WTC11 (cell line): Measurements from ENCODE around the gene TRMT44. TPM values are rescaled to one million over a fixed set of nuclear protein-coding genes. Genes with fewer than 3 reads are reported as not detected.

Experiments used
- ATAC-seq: fragments of 200-7000 bp; cut with Tn5 transposase; 2 replicates; pipeline ENCODE4 v1.10.0; 2021; ENCODE audit warnings: mild to moderate bottlenecking, moderate library complexity
- CTCF ChIA-PET: fragments of 300-600 bp; sonication (Branson Sonifier 250); formaldehyde crosslinking; loops from one replicate; lab custom pipeline; 2021; ENCODE audit warnings: antibody characterized with exemption; lab: Charles Lee
- POLR2A ChIA-PET: fragments of 350-600 bp; sonication (Branson Sonifier 250); formaldehyde crosslinking; loops from one replicate; lab custom pipeline; 2021; ENCODE audit warnings: antibody characterized with exemption; lab: Charles Lee
- DNase-seq: peaks from one replicate; pipeline ENCODE4 v3.0.0; 2021; ENCODE audit warnings: low spot score
- H3K27ac Mint-ChIP-seq: 2 replicates; pipeline ENCODE4 v1.8.0; 2021; ENCODE audit warnings: mixed read lengths
- H3K27me3 Mint-ChIP-seq: 2 replicates; pipeline ENCODE4 v1.8.0; 2021; ENCODE audit warnings: low read depth, mild to moderate bottlenecking, moderate library complexity, mixed read lengths
- H3K36me3 Mint-ChIP-seq: 2 replicates; pipeline ENCODE4 v1.8.0; 2021; ENCODE audit warnings: mixed read lengths
- H3K4me1 Mint-ChIP-seq: 2 replicates; pipeline ENCODE4 v1.8.0; 2022; ENCODE audit warnings: mixed read lengths
- H3K4me3 Mint-ChIP-seq: 2 replicates; pipeline ENCODE4 v1.8.0; 2021; ENCODE audit warnings: mild to moderate bottlenecking, moderate library complexity, mixed read lengths
- H3K9me3 Mint-ChIP-seq: 2 replicates; pipeline ENCODE4 v1.8.0; 2021; ENCODE audit warnings: mixed read lengths
- CBFB ChIP-seq: sonication (generic); formaldehyde crosslinking; IDR thresholded peaks from 2 replicates; pipeline ENCODE4 v1.8.1; 2022; ENCODE audit warnings: mild to moderate bottlenecking, low read depth, missing genetic modification reagents
- CREB1 ChIP-seq: sonication (generic); formaldehyde crosslinking; IDR thresholded peaks from 2 replicates; pipeline ENCODE4 v1.8.0; 2023; ENCODE audit warnings: mild to moderate bottlenecking, missing genetic modification reagents
- ESRRA ChIP-seq: sonication (generic); formaldehyde crosslinking; IDR thresholded peaks from 2 replicates; pipeline ENCODE4 v1.8.1; 2022; ENCODE audit warnings: mild to moderate bottlenecking, missing genetic modification reagents, borderline replicate concordance
- GTF2I ChIP-seq: fragments of 250-450 bp; sonication (Bioruptor Pico); conservative IDR thresholded peaks from 2 replicates; pipeline ENCODE4 v1.4.0; 2021; ENCODE audit warnings: mild to moderate bottlenecking
- KAT7 ChIP-seq: sonication (generic); formaldehyde crosslinking; IDR thresholded peaks from 2 replicates; pipeline ENCODE4 v1.8.1; 2023; ENCODE audit warnings: missing genetic modification reagents, mild to moderate bottlenecking, borderline replicate concordance
- MXD4 ChIP-seq: fragments of 250-450 bp; sonication (Bioruptor Pico); IDR thresholded peaks from 2 replicates; pipeline ENCODE4 v1.8.0; 2021; ENCODE audit warnings: mild to moderate bottlenecking, moderate library complexity, borderline replicate concordance
- NR1H2 ChIP-seq: sonication (generic); formaldehyde crosslinking; IDR thresholded peaks from 2 replicates; pipeline ENCODE4 v1.9.0; 2021; ENCODE audit warnings: mild to moderate bottlenecking, moderate library complexity, missing genetic modification reagents
- RELA ChIP-seq: sonication (generic); formaldehyde crosslinking; IDR thresholded peaks from 2 replicates; pipeline ENCODE4 v1.8.1; 2022; ENCODE audit warnings: missing genetic modification reagents, mild to moderate bottlenecking, borderline replicate concordance
- SMAD4 ChIP-seq: sonication (generic); formaldehyde crosslinking; IDR thresholded peaks from 2 replicates; pipeline ENCODE4 v1.8.0; 2022; ENCODE audit warnings: mild to moderate bottlenecking, missing genetic modification reagents
- TEAD4 ChIP-seq: sonication (generic); formaldehyde crosslinking; IDR thresholded peaks from 2 replicates; pipeline ENCODE4 v1.8.0; 2022; ENCODE audit warnings: mild to moderate bottlenecking, missing genetic modification reagents
- ZNF219 ChIP-seq: sonication (generic); formaldehyde crosslinking; IDR thresholded peaks from 2 replicates; pipeline ENCODE4 v1.8.0; 2023; ENCODE audit warnings: missing genetic modification reagents, mild to moderate bottlenecking, borderline replicate concordance
- ZNF263 ChIP-seq: sonication (generic); formaldehyde crosslinking; IDR thresholded peaks from 2 replicates; pipeline ENCODE4 v1.8.1; 2022; ENCODE audit warnings: low read depth, mild to moderate bottlenecking, moderate library complexity, missing genetic modification reagents
- ZNF396 ChIP-seq: fragments of 250-450 bp; sonication (Bioruptor Pico); IDR thresholded peaks from 2 replicates; pipeline ENCODE4 v1.8.0; 2021; ENCODE audit warnings: mild to moderate bottlenecking, moderate library complexity, borderline replicate concordance
- total RNA-seq: library from RNA; stranded (reverse); gene quantifications from 3 replicates; pipeline ENCODE4 v1.2.3, GENCODE V29; 2021
- TF ChIP-seq, protein P1 (sequence below): sonication (generic); formaldehyde crosslinking; IDR thresholded peaks from 2 replicates; pipeline ENCODE4 v1.8.1; 2023; ENCODE audit warnings: mild to moderate bottlenecking, missing genetic modification reagents, moderate library complexity
- TF ChIP-seq, protein P2 (sequence below): sonication (generic); formaldehyde crosslinking; IDR thresholded peaks from 2 replicates; pipeline ENCODE4 v1.8.1; 2023; ENCODE audit warnings: mild to moderate bottlenecking, moderate library complexity, missing genetic modification reagents
- TF ChIP-seq, protein P3 (sequence below): fragments of 250-450 bp; sonication (Bioruptor Pico); IDR thresholded peaks from 2 replicates; pipeline ENCODE4 v1.9.0; 2021; ENCODE audit warnings: mild to moderate bottlenecking
- TF ChIP-seq, protein P4 (sequence below): sonication (generic); formaldehyde crosslinking; conservative IDR thresholded peaks from 2 replicates; pipeline ENCODE4 v1.8.1; 2022; ENCODE audit warnings: mild to moderate bottlenecking, missing genetic modification reagents
- TF ChIP-seq, protein P5 (sequence below): sonication (generic); formaldehyde crosslinking; IDR thresholded peaks from 2 replicates; pipeline ENCODE4 v1.8.1; 2022; ENCODE audit warnings: low read depth, mild to moderate bottlenecking, moderate library complexity, missing genetic modification reagents, borderline replicate concordance
- TF ChIP-seq, protein P6 (sequence below): sonication (generic); formaldehyde crosslinking; conservative IDR thresholded peaks from 2 replicates; pipeline ENCODE4 v1.8.1; 2023; ENCODE audit warnings: mild to moderate bottlenecking, low read depth, missing genetic modification reagents, moderate library complexity
- TF ChIP-seq, protein P7 (sequence below): sonication (generic); formaldehyde crosslinking; IDR thresholded peaks from 2 replicates; pipeline ENCODE4 v1.8.1; 2023; ENCODE audit warnings: mild to moderate bottlenecking, missing genetic modification reagents, borderline replicate concordance

The TRMT44 gene
- total RNA-seq, 1 experiment from 2014 or later = 28.4 TPM

DNA sequence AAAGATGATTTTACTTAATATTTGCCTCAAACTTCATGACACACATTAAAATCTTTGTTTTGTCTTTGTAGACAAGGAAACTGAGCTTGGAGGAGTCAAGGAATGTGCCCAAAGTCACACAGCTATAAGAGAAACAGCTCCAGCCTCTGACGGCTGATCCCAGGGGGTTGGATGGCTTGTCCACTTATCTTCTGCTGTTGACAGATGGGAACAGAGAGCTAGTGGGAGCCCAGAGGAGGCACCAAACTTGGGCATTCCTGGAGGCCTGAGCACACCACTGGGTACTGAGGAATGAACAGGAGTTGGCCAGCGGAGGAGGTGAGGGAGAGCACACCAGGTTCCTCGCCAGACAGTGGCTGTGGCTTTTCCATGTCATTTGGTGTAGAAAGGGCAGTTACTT lies 83.2 kb downstream of the TRMT44 start (continued):
- no peak for TF ChIP-seq KAT7 (CRISPR knock-in tag)
- TF ChIP-seq, protein P1, sequence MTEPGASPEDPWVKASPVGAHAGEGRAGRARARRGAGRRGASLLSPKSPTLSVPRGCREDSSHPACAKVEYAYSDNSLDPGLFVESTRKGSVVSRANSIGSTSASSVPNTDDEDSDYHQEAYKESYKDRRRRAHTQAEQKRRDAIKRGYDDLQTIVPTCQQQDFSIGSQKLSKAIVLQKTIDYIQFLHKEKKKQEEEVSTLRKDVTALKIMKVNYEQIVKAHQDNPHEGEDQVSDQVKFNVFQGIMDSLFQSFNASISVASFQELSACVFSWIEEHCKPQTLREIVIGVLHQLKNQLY (CRISPR knock-in tag) = no peak

DNA sequence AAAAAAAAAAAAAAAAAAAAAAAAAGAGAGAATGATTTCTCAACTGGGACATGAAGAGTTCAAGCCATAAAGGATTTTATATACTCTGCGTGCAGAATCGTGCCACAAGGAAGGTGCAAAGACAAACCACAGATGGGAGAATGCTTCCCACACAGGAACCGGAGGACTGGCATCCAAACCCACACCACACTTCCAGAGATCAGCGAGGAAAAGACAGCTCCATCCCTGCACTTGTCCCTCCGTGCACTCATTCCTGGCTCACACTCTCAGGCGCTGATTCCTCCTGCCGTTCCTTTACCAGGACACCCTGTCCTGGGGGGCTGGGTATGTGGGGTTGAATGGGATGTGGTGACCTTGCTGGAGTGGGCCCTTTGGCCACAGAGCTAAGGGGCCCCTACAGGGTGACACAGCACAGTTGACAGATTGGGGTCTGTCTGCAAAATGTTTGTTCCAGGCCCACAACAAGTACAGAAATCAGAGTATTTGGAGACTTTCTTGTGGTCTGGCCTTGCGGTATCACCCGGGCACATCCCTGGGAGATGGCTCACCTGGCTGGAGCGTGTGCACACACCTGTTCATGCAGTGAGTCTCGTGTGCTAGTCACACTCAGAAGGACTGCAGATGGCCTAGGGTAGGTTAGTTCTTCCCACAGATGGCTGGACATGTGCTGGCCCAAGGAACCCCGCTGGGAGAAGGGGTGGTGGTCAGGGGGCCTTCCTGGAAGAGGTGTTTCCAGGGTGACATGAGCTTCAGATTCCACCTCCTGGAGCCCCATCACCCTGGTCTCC lies 84.2 kb downstream of the TRMT44 start:
- ChIA-PET POLR2A (no interaction called here), CTCF (interaction anchor here (1.3 to 2.0 kb wide), 2 partner anchors 22 to 82 kb away, joined by 5 to 7 read pairs; no protein-coding TSS in a partner anchor)
- DNase-seq = no peak
- no peaks in the 10 kb centered on the region for H3K27me3 Mint-ChIP-seq
- H3K36me3 Mint-ChIP-seq = peaks cover 6% of the 10 kb centered on the region; the same call in 1 of the 2 replicates
- peaks cover 24% of the 10 kb centered on the region for H3K9me3 Mint-ChIP-seq
- no peak overlapping the region for H3K4me3 Mint-ChIP-seq
- H3K4me1 Mint-ChIP-seq = peaks cover 14% of the 10 kb centered on the region
- H3K27ac Mint-ChIP-seq = no peak overlapping the region
- TF ChIP-seq, protein P2, sequence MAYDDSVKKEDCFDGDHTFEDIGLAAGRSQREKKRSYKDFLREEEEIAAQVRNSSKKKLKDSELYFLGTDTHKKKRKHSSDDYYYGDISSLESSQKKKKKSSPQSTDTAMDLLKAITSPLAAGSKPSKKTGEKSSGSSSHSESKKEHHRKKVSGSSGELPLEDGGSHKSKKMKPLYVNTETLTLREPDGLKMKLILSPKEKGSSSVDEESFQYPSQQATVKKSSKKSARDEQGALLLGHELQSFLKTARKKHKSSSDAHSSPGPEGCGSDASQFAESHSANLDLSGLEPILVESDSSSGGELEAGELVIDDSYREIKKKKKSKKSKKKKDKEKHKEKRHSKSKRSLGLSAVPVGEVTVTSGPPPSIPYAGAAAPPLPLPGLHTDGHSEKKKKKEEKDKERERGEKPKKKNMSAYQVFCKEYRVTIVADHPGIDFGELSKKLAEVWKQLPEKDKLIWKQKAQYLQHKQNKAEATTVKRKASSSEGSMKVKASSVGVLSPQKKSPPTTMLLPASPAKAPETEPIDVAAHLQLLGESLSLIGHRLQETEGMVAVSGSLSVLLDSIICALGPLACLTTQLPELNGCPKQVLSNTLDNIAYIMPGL (CRISPR knock-in tag) = no peak
- no peak for TF ChIP-seq RELA (CRISPR knock-in tag)
- TF ChIP-seq ZNF396 (CRISPR knock-in tag) = no peak
- no peak for TF ChIP-seq CBFB (CRISPR knock-in tag)
- no peak for TF ChIP-seq CREB1 (CRISPR knock-in tag)
- no peak for TF ChIP-seq SMAD4 (CRISPR knock-in tag)
- no peak for TF ChIP-seq GTF2I
- TF ChIP-seq, protein P3, sequence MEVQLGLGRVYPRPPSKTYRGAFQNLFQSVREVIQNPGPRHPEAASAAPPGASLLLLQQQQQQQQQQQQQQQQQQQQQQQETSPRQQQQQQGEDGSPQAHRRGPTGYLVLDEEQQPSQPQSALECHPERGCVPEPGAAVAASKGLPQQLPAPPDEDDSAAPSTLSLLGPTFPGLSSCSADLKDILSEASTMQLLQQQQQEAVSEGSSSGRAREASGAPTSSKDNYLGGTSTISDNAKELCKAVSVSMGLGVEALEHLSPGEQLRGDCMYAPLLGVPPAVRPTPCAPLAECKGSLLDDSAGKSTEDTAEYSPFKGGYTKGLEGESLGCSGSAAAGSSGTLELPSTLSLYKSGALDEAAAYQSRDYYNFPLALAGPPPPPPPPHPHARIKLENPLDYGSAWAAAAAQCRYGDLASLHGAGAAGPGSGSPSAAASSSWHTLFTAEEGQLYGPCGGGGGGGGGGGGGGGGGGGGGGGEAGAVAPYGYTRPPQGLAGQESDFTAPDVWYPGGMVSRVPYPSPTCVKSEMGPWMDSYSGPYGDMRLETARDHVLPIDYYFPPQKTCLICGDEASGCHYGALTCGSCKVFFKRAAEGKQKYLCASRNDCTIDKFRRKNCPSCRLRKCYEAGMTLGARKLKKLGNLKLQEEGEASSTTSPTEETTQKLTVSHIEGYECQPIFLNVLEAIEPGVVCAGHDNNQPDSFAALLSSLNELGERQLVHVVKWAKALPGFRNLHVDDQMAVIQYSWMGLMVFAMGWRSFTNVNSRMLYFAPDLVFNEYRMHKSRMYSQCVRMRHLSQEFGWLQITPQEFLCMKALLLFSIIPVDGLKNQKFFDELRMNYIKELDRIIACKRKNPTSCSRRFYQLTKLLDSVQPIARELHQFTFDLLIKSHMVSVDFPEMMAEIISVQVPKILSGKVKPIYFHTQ (CRISPR knock-in tag) = no peak
- TF ChIP-seq TEAD4 (CRISPR knock-in tag) = no peak
- no peak for TF ChIP-seq ZNF219 (CRISPR knock-in tag)
- TF ChIP-seq, protein P4, sequence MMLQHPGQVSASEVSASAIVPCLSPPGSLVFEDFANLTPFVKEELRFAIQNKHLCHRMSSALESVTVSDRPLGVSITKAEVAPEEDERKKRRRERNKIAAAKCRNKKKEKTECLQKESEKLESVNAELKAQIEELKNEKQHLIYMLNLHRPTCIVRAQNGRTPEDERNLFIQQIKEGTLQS (CRISPR knock-in tag) = no peak
- no peak for TF ChIP-seq ESRRA
- TF ChIP-seq, protein P5, sequence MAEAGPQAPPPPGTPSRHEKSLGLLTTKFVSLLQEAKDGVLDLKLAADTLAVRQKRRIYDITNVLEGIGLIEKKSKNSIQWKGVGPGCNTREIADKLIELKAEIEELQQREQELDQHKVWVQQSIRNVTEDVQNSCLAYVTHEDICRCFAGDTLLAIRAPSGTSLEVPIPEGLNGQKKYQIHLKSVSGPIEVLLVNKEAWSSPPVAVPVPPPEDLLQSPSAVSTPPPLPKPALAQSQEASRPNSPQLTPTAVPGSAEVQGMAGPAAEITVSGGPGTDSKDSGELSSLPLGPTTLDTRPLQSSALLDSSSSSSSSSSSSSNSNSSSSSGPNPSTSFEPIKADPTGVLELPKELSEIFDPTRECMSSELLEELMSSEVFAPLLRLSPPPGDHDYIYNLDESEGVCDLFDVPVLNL (CRISPR knock-in tag) = no peak
- TF ChIP-seq, protein P6, sequence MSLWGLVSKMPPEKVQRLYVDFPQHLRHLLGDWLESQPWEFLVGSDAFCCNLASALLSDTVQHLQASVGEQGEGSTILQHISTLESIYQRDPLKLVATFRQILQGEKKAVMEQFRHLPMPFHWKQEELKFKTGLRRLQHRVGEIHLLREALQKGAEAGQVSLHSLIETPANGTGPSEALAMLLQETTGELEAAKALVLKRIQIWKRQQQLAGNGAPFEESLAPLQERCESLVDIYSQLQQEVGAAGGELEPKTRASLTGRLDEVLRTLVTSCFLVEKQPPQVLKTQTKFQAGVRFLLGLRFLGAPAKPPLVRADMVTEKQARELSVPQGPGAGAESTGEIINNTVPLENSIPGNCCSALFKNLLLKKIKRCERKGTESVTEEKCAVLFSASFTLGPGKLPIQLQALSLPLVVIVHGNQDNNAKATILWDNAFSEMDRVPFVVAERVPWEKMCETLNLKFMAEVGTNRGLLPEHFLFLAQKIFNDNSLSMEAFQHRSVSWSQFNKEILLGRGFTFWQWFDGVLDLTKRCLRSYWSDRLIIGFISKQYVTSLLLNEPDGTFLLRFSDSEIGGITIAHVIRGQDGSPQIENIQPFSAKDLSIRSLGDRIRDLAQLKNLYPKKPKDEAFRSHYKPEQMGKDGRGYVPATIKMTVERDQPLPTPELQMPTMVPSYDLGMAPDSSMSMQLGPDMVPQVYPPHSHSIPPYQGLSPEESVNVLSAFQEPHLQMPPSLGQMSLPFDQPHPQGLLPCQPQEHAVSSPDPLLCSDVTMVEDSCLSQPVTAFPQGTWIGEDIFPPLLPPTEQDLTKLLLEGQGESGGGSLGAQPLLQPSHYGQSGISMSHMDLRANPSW (CRISPR knock-in tag) = no peak
- TF ChIP-seq ZNF263 (CRISPR knock-in tag) = no peak
- no peak for TF ChIP-seq NR1H2 (CRISPR knock-in tag)
- no peak for TF ChIP-seq MXD4
- TF ChIP-seq, protein P7, sequence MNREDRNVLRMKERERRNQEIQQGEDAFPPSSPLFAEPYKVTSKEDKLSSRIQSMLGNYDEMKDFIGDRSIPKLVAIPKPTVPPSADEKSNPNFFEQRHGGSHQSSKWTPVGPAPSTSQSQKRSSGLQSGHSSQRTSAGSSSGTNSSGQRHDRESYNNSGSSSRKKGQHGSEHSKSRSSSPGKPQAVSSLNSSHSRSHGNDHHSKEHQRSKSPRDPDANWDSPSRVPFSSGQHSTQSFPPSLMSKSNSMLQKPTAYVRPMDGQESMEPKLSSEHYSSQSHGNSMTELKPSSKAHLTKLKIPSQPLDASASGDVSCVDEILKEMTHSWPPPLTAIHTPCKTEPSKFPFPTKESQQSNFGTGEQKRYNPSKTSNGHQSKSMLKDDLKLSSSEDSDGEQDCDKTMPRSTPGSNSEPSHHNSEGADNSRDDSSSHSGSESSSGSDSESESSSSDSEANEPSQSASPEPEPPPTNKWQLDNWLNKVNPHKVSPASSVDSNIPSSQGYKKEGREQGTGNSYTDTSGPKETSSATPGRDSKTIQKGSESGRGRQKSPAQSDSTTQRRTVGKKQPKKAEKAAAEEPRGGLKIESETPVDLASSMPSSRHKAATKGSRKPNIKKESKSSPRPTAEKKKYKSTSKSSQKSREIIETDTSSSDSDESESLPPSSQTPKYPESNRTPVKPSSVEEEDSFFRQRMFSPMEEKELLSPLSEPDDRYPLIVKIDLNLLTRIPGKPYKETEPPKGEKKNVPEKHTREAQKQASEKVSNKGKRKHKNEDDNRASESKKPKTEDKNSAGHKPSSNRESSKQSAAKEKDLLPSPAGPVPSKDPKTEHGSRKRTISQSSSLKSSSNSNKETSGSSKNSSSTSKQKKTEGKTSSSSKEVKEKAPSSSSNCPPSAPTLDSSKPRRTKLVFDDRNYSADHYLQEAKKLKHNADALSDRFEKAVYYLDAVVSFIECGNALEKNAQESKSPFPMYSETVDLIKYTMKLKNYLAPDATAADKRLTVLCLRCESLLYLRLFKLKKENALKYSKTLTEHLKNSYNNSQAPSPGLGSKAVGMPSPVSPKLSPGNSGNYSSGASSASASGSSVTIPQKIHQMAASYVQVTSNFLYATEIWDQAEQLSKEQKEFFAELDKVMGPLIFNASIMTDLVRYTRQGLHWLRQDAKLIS (CRISPR knock-in tag) = no peak
- no peak for ATAC-seq
